ENCODE measurements around the gene RGS5. TPM values are rescaled to one million over a fixed set of nuclear protein-coding genes. Genes with fewer than 3 reads are reported as not detected.

Gene RGS5
- total and polyA plus RNA-seq, 2 experiments from 2014 or later = 23.4 to 48.3 TPM

DNA sequence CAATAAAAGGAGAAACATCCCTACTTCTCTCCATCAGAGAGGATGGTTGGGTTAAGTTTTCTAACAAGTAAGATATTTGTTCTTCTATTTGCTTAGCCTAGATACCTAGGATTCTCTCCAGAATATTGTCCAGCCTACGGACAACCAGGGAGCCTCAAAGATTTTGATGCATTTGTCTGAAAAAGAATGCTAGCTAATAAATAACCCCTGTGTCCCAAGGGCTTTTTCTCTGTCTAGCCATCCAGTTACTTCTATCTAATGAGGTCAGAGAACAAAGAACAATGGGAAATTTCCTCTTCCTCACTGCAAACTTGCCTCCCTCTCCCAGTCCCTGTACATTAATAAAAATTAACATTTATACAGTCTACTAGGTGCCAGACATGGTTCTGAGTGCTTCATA is 810 bp downstream of the RGS5 start:
- no peaks in the 10 kb centered on the region for H3K36me3 ChIP-seq (ENCODE audit: insufficient read depth)
- peak overlapping the region; percentile 39 for H3K4me3 ChIP-seq
- H2AFZ ChIP-seq = no peak overlapping the region
- TF ChIP-seq, protein P1, sequence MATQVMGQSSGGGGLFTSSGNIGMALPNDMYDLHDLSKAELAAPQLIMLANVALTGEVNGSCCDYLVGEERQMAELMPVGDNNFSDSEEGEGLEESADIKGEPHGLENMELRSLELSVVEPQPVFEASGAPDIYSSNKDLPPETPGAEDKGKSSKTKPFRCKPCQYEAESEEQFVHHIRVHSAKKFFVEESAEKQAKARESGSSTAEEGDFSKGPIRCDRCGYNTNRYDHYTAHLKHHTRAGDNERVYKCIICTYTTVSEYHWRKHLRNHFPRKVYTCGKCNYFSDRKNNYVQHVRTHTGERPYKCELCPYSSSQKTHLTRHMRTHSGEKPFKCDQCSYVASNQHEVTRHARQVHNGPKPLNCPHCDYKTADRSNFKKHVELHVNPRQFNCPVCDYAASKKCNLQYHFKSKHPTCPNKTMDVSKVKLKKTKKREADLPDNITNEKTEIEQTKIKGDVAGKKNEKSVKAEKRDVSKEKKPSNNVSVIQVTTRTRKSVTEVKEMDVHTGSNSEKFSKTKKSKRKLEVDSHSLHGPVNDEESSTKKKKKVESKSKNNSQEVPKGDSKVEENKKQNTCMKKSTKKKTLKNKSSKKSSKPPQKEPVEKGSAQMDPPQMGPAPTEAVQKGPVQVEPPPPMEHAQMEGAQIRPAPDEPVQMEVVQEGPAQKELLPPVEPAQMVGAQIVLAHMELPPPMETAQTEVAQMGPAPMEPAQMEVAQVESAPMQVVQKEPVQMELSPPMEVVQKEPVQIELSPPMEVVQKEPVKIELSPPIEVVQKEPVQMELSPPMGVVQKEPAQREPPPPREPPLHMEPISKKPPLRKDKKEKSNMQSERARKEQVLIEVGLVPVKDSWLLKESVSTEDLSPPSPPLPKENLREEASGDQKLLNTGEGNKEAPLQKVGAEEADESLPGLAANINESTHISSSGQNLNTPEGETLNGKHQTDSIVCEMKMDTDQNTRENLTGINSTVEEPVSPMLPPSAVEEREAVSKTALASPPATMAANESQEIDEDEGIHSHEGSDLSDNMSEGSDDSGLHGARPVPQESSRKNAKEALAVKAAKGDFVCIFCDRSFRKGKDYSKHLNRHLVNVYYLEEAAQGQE (IDR thresholded peaks at IDR 0.05; ENCODE audit: unreplicated experiment) = no peak
- TF ChIP-seq ZNF331 (CRISPR knock-in tag; IDR thresholded peaks at IDR 0.05; ENCODE audit: low read depth) = no peak
- H4K20me1 ChIP-seq (replicated peaks; ENCODE audit: insufficient read depth) = no peaks in the 10 kb centered on the region
- DNase-seq (ENCODE audit: low spot score) = no peak
- Mint-ChIP-seq H3K9me3 (no peaks in the 10 kb centered on the region), H3K27ac (no peak overlapping the region; the same call in 1 of the 2 replicates), H3K4me1 (peaks cover 30% of the 10 kb centered on the region), H3K27me3 (ENCODE audit: insufficient read depth, low read depth, poor library complexity) (no peaks in the 10 kb centered on the region), H3K4me3 (peak overlapping the region; percentile 57), H3K36me3 (ENCODE audit: low read depth) (no peaks in the 10 kb centered on the region)
- peaks cover 40% of the 10 kb centered on the region for H3K79me2 ChIP-seq (replicated peaks; ENCODE audit: insufficient read depth)
- H3K4me2 ChIP-seq = peak overlapping the region; percentile 54
- peaks cover 6% of the 10 kb centered on the region; the same call in 1 of the 2 replicates for H3F3A ChIP-seq (replicated peaks; ENCODE audit: low read depth)
- 0 out of 2 replicates have a peak, but pooled peaks cover 5% of the 10 kb centered on the region for H3K9me2 ChIP-seq (ENCODE audit: insufficient read depth)
- no peaks in the 10 kb centered on the region for H3K27me3 ChIP-seq (ENCODE audit: insufficient read depth)
- peaks cover 38% of the 10 kb centered on the region for H3K4me1 ChIP-seq (ENCODE audit: insufficient read depth)
- peak overlapping the region; percentile 78 for H3K27ac ChIP-seq (ENCODE audit: low read depth)
- no peak for ATAC-seq

DNA sequence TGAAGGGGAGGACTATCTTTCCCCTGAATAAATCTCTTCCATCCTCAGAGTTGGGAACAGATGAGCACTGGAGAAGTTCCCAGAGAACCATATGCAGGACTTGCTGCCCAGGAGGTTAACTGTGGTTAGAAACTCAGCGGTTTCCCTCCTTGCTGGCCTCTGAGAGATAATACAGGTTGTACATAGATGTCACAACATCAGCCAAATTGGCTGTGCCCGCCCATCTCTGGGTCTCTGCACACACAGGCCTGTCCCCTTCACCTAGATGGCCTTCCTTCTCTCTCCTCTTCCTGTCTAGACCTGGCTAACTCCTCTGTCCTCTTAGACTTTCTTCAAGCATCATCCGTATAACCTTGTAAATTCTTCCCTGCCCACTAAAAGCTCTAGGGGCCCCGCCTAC is 5.7 kb downstream of the RGS5 start:
- H3K27ac Mint-ChIP-seq = no peak overlapping the region
- ATAC-seq (no peak), DNase-seq (ENCODE audit: low spot score) (no peak)
- Histone ChIP-seq H3K27ac (ENCODE audit: low read depth) (no peak overlapping the region), H3K36me3 (ENCODE audit: insufficient read depth) (no peaks in the 10 kb centered on the region), H3K4me1 (ENCODE audit: insufficient read depth) (peaks cover 27% of the 10 kb centered on the region), H3K9me2 (ENCODE audit: insufficient read depth) (peaks cover 5% of the 10 kb centered on the region; the same call in 1 of the 2 replicates), H3K79me2 (replicated peaks; ENCODE audit: insufficient read depth) (peaks cover 40% of the 10 kb centered on the region), H4K20me1 (replicated peaks; ENCODE audit: insufficient read depth) (no peaks in the 10 kb centered on the region), H3K4me2 (no peak overlapping the region), H2AFZ (no peak overlapping the region), H3F3A (replicated peaks; ENCODE audit: low read depth) (no peaks in the 10 kb centered on the region), H3K27me3 (ENCODE audit: insufficient read depth) (no peaks in the 10 kb centered on the region), H3K4me3 (no peak overlapping the region)
- H3K9me3 Mint-ChIP-seq = no peaks in the 10 kb centered on the region
- no peaks in the 10 kb centered on the region for H3K36me3 Mint-ChIP-seq (ENCODE audit: low read depth)
- TF ChIP-seq, protein P2, sequence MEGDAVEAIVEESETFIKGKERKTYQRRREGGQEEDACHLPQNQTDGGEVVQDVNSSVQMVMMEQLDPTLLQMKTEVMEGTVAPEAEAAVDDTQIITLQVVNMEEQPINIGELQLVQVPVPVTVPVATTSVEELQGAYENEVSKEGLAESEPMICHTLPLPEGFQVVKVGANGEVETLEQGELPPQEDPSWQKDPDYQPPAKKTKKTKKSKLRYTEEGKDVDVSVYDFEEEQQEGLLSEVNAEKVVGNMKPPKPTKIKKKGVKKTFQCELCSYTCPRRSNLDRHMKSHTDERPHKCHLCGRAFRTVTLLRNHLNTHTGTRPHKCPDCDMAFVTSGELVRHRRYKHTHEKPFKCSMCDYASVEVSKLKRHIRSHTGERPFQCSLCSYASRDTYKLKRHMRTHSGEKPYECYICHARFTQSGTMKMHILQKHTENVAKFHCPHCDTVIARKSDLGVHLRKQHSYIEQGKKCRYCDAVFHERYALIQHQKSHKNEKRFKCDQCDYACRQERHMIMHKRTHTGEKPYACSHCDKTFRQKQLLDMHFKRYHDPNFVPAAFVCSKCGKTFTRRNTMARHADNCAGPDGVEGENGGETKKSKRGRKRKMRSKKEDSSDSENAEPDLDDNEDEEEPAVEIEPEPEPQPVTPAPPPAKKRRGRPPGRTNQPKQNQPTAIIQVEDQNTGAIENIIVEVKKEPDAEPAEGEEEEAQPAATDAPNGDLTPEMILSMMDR (conservative IDR thresholded peaks at IDR 0.05; ENCODE audit: low read depth in 2 of 2) = no peak
- TF ChIP-seq EZH2phosphoT487 (IDR thresholded peaks at IDR 0.05; ENCODE audit: unreplicated experiment) = no peak
- TF ChIP-seq JUNB (IDR thresholded peaks at IDR 0.05; ENCODE audit: unreplicated experiment) = no peak
- H3K4me3 Mint-ChIP-seq = no peak overlapping the region
- H3K27me3 Mint-ChIP-seq (ENCODE audit: insufficient read depth, low read depth, poor library complexity) = no peaks in the 10 kb centered on the region
- peaks cover 20% of the 10 kb centered on the region for H3K4me1 Mint-ChIP-seq
